Measurements from ENCODE around the gene BRSK2. TPM values are rescaled to one million over a fixed set of nuclear protein-coding genes. Genes with fewer than 3 reads are reported as not detected.
A peak's percentile ranks its signal among the peaks of the same experiment; 100 is the strongest.

The BRSK2 gene
- total RNA-seq, 4 donors from 2014 or later, result 1.4 to 8.6 (median 2.0) TPM

DNA sequence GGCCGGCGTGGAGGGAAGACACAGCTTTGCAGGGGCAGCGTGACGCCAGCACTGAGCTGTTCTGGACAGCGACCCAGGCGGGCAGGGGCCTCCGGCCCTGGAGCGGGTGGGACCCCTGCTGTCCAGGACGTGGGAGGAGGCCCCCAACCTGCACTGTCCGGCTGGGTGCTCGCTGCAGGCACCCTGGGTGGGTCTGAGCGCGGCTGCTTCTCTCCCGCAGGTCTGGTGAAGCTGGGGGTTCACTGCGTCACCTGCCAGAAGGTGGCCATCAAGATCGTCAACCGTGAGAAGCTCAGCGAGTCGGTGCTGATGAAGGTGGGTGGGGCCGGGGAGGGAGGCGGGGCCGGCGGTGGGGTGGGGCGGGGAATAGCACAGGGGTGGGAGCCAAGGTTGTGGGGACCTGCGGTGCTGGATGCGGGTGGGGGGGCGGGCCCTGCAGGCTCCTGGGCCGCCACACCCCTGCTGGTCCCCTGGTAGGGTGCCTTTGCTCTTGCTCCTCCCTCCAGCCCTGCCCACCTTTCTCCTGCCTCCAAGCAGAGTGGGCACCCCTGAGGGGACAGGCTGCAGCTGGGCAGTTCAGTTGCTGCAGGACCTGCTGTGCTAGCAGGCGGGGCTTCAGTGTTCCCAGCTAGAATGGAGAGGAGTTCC lies 46.2 kb downstream of the BRSK2 start:
- no peaks in the 10 kb centered on the region for H3K9me3 ChIP-seq
- H3K36me3 ChIP-seq, result no peaks in the 10 kb centered on the region
- 0% methylated on average over 2 of the region's 29 CpGs; no CpG with 5 or more reads in 1 of the 2 donors for WGBS, 2 donors (ENCODE audit: low coverage in 1 of 2)
- TF ChIP-seq EP300 (IDR thresholded peaks at IDR 0.05) (no peak), POLR2A (IDR thresholded peaks at IDR 0.05) (no peak), POLR2AphosphoS5 (IDR thresholded peaks at IDR 0.05) (no peak)
- TF ChIP-seq, protein P1, sequence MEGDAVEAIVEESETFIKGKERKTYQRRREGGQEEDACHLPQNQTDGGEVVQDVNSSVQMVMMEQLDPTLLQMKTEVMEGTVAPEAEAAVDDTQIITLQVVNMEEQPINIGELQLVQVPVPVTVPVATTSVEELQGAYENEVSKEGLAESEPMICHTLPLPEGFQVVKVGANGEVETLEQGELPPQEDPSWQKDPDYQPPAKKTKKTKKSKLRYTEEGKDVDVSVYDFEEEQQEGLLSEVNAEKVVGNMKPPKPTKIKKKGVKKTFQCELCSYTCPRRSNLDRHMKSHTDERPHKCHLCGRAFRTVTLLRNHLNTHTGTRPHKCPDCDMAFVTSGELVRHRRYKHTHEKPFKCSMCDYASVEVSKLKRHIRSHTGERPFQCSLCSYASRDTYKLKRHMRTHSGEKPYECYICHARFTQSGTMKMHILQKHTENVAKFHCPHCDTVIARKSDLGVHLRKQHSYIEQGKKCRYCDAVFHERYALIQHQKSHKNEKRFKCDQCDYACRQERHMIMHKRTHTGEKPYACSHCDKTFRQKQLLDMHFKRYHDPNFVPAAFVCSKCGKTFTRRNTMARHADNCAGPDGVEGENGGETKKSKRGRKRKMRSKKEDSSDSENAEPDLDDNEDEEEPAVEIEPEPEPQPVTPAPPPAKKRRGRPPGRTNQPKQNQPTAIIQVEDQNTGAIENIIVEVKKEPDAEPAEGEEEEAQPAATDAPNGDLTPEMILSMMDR (IDR thresholded peaks at IDR 0.05), result no peak
- ATAC-seq, result no peak
- H3K4me1 ChIP-seq, result peaks cover 0 to 15% (median 0%) of the 10 kb centered on the region in 3 donors
- peaks cover 80% of the 10 kb centered on the region for H3K27me3 ChIP-seq
- no peak overlapping the region for H3K4me3 ChIP-seq
- H3K27ac ChIP-seq, result no peak overlapping the region

DNA sequence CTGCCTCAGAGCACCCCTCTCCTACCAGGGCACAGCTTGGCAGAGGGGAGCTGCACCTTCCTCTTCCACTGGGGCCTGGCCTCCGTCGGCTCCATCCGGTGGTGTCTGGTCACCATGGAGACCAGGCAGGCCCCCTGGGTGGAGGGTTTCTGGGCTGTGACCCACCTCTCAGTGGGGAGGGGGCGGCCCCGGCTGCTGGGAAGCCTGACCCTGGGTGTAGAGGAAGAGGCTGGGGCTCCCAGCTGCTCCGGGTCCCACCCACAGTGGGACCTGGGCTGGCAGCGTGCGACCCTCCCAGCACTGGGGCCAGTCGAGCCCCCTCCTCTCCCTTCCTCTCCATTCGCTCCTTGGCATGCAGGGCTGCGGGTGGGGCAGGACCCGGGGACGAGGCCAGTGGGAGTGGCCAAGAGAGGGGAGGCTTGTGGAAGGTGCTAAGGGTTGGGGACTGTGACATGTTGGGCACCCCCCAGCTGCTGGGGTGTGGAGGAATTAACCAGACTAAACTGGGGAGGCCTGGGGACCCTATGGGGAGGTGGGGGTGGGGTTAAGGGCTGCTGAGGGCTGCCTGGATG lies 46.8 kb downstream of the BRSK2 start:
- no peaks in the 10 kb centered on the region for H3K9me3 ChIP-seq
- H3K4me3 ChIP-seq, result no peak overlapping the region
- peaks cover 81% of the 10 kb centered on the region for H3K27me3 ChIP-seq
- H3K36me3 ChIP-seq, result no peaks in the 10 kb centered on the region
- H3K27ac ChIP-seq, result no peak overlapping the region
- no peak for ATAC-seq
- no peak for TF ChIP-seq POLR2A (IDR thresholded peaks at IDR 0.05)
- no peak for TF ChIP-seq POLR2AphosphoS5 (IDR thresholded peaks at IDR 0.05)
- no peak for TF ChIP-seq EP300 (IDR thresholded peaks at IDR 0.05)
- TF ChIP-seq, protein P1 (IDR thresholded peaks at IDR 0.05), result no peak
- H3K4me1 ChIP-seq, result peaks cover 0 to 15% (median 0%) of the 10 kb centered on the region in 3 donors
- no CpG with 5 or more reads among the region's 13 CpGs for WGBS, 2 donors (ENCODE audit: low coverage in 1 of 2)

DNA sequence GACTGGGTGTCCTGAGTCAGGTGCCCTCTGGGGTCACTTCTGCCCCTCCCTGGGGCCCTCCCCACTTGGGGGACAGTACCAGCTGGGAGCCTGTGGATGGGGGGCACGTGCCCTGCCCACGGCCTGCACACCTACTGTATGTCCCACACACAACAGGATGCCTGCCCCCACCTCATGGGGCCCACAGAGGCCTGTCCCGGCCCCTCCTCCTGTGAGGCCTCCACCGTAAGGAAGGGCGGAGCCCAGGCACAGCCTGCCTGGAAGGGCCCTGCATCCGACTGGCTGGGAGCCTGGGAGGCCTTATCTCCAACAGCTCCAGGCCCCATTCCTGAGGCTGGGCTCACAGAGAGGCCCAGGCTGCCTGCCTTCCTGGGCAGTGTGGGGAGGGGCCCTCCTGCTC lies 47.8 kb downstream of the BRSK2 start:
- no peaks in the 10 kb centered on the region for H3K9me3 ChIP-seq
- WGBS, 2 donors (ENCODE audit: low coverage in 1 of 2), result no CpG with 5 or more reads among the region's 6 CpGs
- ATAC-seq, result peak; percentile 48
- no peaks in the 10 kb centered on the region for H3K36me3 ChIP-seq
- peaks cover 0 to 15% (median 0%) of the 10 kb centered on the region in 3 donors for H3K4me1 ChIP-seq
- TF ChIP-seq POLR2A (IDR thresholded peaks at IDR 0.05) (no peak), POLR2AphosphoS5 (IDR thresholded peaks at IDR 0.05) (no peak), EP300 (IDR thresholded peaks at IDR 0.05) (no peak)
- TF ChIP-seq, protein P1 (IDR thresholded peaks at IDR 0.05), result no peak
- no peak overlapping the region for H3K4me3 ChIP-seq
- no peak overlapping the region for H3K27ac ChIP-seq
- H3K27me3 ChIP-seq, result peaks cover 88% of the 10 kb centered on the region

DNA sequence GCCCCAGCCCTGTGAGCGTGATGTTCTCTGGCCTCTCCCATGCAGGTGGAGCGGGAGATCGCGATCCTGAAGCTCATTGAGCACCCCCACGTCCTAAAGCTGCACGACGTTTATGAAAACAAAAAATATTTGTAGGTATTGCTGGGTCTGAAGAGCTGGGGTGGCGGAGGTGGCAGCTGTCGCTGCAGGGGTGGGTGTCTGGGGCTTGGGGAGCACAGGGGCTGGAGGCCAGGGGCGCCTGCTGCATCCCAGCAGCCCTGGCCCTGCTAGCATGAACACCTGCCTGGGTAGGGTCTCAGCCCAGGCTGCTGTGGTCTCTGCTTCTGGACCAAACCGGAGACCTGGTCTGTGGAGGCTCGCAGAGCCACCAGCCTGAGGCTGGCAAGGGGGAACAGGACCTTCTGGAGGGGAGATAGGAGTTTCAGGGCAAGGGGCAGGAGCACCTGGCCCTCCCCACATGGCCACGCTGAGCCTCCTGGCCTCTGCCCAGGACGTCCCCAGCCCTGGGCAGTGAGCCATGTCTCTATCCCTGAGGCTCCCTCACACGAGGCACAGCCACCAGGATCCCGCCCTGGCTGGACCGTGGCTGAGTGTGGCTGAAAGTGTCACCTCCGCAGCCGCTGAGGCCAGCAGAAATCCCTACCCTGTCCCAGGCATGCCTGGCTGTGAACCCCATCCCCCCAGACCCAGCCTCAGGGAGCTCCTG lies 48.7 kb downstream of the BRSK2 start:
- Histone ChIP-seq H3K36me3 (no peaks in the 10 kb centered on the region), H3K27ac (no peak overlapping the region), H3K4me1 (peaks cover 0 to 15% (median 0%) of the 10 kb centered on the region in 3 donors), H3K27me3 (peaks cover 92% of the 10 kb centered on the region), H3K4me3 (no peak overlapping the region), H3K9me3 (no peaks in the 10 kb centered on the region)
- TF ChIP-seq EP300 (IDR thresholded peaks at IDR 0.05), result no peak
- TF ChIP-seq POLR2A (IDR thresholded peaks at IDR 0.05), result no peak
- TF ChIP-seq, protein P1 (IDR thresholded peaks at IDR 0.05), result no peak
- TF ChIP-seq POLR2AphosphoS5 (IDR thresholded peaks at IDR 0.05), result no peak
- ATAC-seq, result no peak
- no CpG with 5 or more reads among the region's 19 CpGs for WGBS, 2 donors (ENCODE audit: low coverage in 1 of 2)

Data from gastroesophageal sphincter (tissue), 4 donors.